ENCODE results near the gene PASK.

PASK gene

GRCh38 chr2:241064008-241064801, 85.1 kb downstream of the PASK start:
- DNase-seq, result no peak

GRCh38 chr2:241063587-241063986, 85.7 kb downstream of the PASK start:
- no peak for DNase-seq

- DNase-seq, result no peak
These were observed 86.2 kb downstream of the PASK start for GRCh38 chr2:241063093-241063551.

- DNase-seq, result no peak
These were observed 86.7 kb downstream of the PASK start for GRCh38 chr2:241062389-241063092.

- DNase-seq, result no peak
These were observed 88.0 kb downstream of the PASK start for GRCh38 chr2:241061275-241061674.
